Measurements from ENCODE around the gene MRPS5.

DNA sequence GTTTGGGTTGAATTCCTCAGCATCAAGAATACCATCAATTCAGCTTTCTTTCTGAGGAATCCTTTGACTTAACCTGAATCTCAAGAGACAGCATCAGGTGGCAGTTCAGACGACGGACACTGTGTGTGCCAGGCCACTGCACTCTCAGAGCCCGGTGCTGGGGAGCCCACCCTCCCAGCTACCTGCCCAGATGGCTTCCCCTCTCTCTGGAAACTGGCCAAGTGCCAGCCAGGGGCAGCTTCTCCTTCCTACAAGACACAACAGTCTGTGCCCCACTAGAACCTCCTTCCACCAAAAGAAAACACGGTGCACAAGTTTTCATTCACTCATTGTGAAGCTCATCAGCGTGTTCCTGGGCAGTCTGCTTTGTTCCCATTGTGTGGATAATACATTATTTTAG is 67.6 kb downstream of the MRPS5 start:
- TF ChIP-seq, protein P1, sequence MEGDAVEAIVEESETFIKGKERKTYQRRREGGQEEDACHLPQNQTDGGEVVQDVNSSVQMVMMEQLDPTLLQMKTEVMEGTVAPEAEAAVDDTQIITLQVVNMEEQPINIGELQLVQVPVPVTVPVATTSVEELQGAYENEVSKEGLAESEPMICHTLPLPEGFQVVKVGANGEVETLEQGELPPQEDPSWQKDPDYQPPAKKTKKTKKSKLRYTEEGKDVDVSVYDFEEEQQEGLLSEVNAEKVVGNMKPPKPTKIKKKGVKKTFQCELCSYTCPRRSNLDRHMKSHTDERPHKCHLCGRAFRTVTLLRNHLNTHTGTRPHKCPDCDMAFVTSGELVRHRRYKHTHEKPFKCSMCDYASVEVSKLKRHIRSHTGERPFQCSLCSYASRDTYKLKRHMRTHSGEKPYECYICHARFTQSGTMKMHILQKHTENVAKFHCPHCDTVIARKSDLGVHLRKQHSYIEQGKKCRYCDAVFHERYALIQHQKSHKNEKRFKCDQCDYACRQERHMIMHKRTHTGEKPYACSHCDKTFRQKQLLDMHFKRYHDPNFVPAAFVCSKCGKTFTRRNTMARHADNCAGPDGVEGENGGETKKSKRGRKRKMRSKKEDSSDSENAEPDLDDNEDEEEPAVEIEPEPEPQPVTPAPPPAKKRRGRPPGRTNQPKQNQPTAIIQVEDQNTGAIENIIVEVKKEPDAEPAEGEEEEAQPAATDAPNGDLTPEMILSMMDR (IDR thresholded peaks at IDR 0.05), result no peak
- no peak for TF ChIP-seq POLR2A (IDR thresholded peaks at IDR 0.05)
